Measurements from ENCODE around the gene FAM240B.

DNA sequence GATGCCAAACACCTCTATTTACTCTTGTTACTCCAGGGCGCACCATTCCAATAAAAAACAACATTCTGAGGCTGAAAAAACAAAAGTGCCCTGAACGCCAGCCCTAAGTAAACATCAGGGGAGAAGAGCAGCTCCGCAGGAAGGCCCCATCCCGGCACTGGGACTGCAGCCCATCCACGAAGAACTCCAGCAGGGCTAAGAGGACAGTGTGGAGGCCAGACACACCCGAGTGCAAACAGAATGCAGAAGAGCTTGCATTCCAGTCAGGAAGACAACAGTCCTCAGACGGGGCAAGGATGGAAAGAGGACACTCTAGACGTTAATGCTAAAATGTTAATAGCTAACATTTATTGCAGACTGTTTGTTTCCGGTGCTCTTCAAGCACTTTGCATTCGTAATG lies 33.0 kb downstream of the FAM240B start:
- TF ChIP-seq TAF1 (IDR thresholded peaks at IDR 0.05; ENCODE audit: low read depth, low read length) (no peak), POLR2A (IDR thresholded peaks at IDR 0.05; ENCODE audit: low read depth, low read length) (no peak), PAX5 (IDR thresholded peaks at IDR 0.05; ENCODE audit: insufficient read depth, low read length, severe bottlenecking) (no peak), SPI1 (IDR thresholded peaks at IDR 0.05; ENCODE audit: low read depth, low read length) (no peak), POLR2AphosphoS5 (IDR thresholded peaks at IDR 0.05; ENCODE audit: low read depth, low read length) (no peak), POU2F2 (IDR thresholded peaks at IDR 0.05; ENCODE audit: low read depth, low read length) (no peak)

All from GM12891 (cell line).